Astrocyte (in vitro differentiated cells and primary cell): ENCODE measurements around the gene NR2F1. TPM values are rescaled to one million over a fixed set of nuclear protein-coding genes. Genes with fewer than 3 reads are reported as not detected.

ENCODE experiments used
- DNase-seq: peaks from one replicate; pipeline ENCODE4 v3.0.0-alpha.2; 2010; ENCODE audit warnings: low read depth
- FAIRE-seq: peaks from 2 replicates; lab custom pipeline; 2011; peaks lifted over from hg19 to GRCh38; lab: Jason Lieb, UNC
- H2AFZ ChIP-seq: 2 replicates; pipeline ENCODE4 v1.6.0; 2012; ENCODE audit warnings: low read depth, low read length, inconsistent platforms
- H3K27ac ChIP-seq: 2 replicates; pipeline ENCODE4 v1.5.1; 2011; ENCODE audit warnings: low read depth, low read length, inconsistent platforms
- H3K27me3 ChIP-seq: 2 replicates; pipeline ENCODE4 v1.6.0; 2011; ENCODE audit warnings: low read length, inconsistent platforms; ENCODE audit not compliant: insufficient read depth
- H3K36me3 ChIP-seq: 2 replicates; pipeline ENCODE4 v1.5.1; 2011; ENCODE audit warnings: low read length, inconsistent platforms; ENCODE audit not compliant: insufficient read depth
- H3K4me1 ChIP-seq: 2 replicates; pipeline ENCODE4 v1.5.1; 2011; ENCODE audit warnings: low read length, inconsistent platforms; ENCODE audit not compliant: insufficient read depth
- H3K4me2 ChIP-seq: 2 replicates; pipeline ENCODE4 v1.6.0; 2012; ENCODE audit warnings: low read length, inconsistent platforms
- H3K4me3 ChIP-seq: 2 replicates; pipeline ENCODE4 v1.5.1; 2011; ENCODE audit warnings: low read depth, mild to moderate bottlenecking, low read length, inconsistent platforms; ENCODE audit not compliant: insufficient read depth
- H3K79me2 ChIP-seq: 2 replicates; pipeline ENCODE4 v1.6.0; 2012; ENCODE audit warnings: mild to moderate bottlenecking, low read length, inconsistent platforms; ENCODE audit not compliant: insufficient read depth
- H3K9ac ChIP-seq: 2 replicates; pipeline ENCODE4 v1.6.0; 2012; ENCODE audit warnings: mild to moderate bottlenecking, low read length, inconsistent platforms
- H3K9me3 ChIP-seq: 2 replicates; pipeline ENCODE4 v1.5.1; 2012; ENCODE audit warnings: low read depth, mild to moderate bottlenecking, low read length, inconsistent platforms; ENCODE audit not compliant: insufficient read depth
- H4K20me1 ChIP-seq: 2 replicates; pipeline ENCODE4 v1.6.0; 2012; ENCODE audit warnings: low read length, inconsistent platforms; ENCODE audit not compliant: insufficient read depth
- H3K27ac Mint-ChIP-seq: one replicate; pipeline ENCODE4 v1.8.0; 2021; ENCODE audit warnings: mild to moderate bottlenecking, mixed read lengths; ENCODE audit not compliant: unreplicated experiment
- H3K27me3 Mint-ChIP-seq: one replicate; pipeline ENCODE4 v1.8.0; 2021; ENCODE audit warnings: low read depth, mixed read lengths; ENCODE audit not compliant: unreplicated experiment
- H3K36me3 Mint-ChIP-seq: one replicate; pipeline ENCODE4 v1.8.0; 2021; ENCODE audit warnings: low read depth, mixed read lengths; ENCODE audit not compliant: unreplicated experiment
- H3K4me1 Mint-ChIP-seq: one replicate; pipeline ENCODE4 v1.8.0; 2021; ENCODE audit warnings: low read depth, mixed read lengths; ENCODE audit not compliant: unreplicated experiment
- H3K4me3 Mint-ChIP-seq: one replicate; pipeline ENCODE4 v1.8.0; 2021; ENCODE audit warnings: mild to moderate bottlenecking, moderate library complexity, mixed read lengths; ENCODE audit not compliant: unreplicated experiment
- H3K9me3 Mint-ChIP-seq: one replicate; pipeline ENCODE4 v1.8.0; 2021; ENCODE audit warnings: mild to moderate bottlenecking, mixed read lengths; ENCODE audit not compliant: unreplicated experiment
- CTCF ChIP-seq: IDR thresholded peaks from 2 replicates; pipeline ENCODE4 v1.5.1; 2011; ENCODE audit warnings: low read depth, mild to moderate bottlenecking, inconsistent platforms, low read length, moderate library complexity; ENCODE audit not compliant: insufficient read depth
- EZH2 ChIP-seq: IDR thresholded peaks from 2 replicates; pipeline ENCODE4 v1.6.1; 2012; ENCODE audit warnings: mild to moderate bottlenecking, low read length, inconsistent platforms; ENCODE audit not compliant: insufficient read depth
- total RNA-seq: library from RNA; stranded (reverse); gene quantifications from 2 replicates; pipeline ENCODE4 v1.2.1, GENCODE V29; 2021

NR2F1 gene
- total RNA-seq, 1 donor from 2014 or later: 4.3 TPM

- Histone ChIP-seq H3K4me1 (peaks cover 25% of the 10 kb centered on the region), H3K4me3 (no peak overlapping the region), H3K79me2 (peaks cover 98% of the 10 kb centered on the region), H3K9ac (no peak overlapping the region), H3K27ac (no peak overlapping the region), H3K4me2 (peak overlapping the region; percentile 20), H3K36me3 (no peaks in the 10 kb centered on the region), H3K9me3 (no peaks in the 10 kb centered on the region), H3K27me3 (no peaks in the 10 kb centered on the region), H2AFZ (no peak overlapping the region), H4K20me1 (peaks cover 4% of the 10 kb centered on the region)
- no peak for TF ChIP-seq EZH2
- TF ChIP-seq CTCF: no peak
- Mint-ChIP-seq H3K27ac (no peak overlapping the region), H3K9me3 (peaks cover 6% of the 10 kb centered on the region), H3K27me3 (peaks cover 60% of the 10 kb centered on the region), H3K4me1 (peaks cover 4% of the 10 kb centered on the region), H3K4me3 (no peak overlapping the region), H3K36me3 (peaks cover 2% of the 10 kb centered on the region)
- FAIRE-seq (no peak), DNase-seq (no peak)
These were observed 13.5 kb upstream of the NR2F1 start for GRCh38 chr5:93569300-93570160.

- peaks cover 3% of the 10 kb centered on the region for H3K4me1 Mint-ChIP-seq
- TF ChIP-seq EZH2 (no peak), CTCF (no peak)
- Histone ChIP-seq H3K4me3 (no peak overlapping the region), H3K9me3 (no peaks in the 10 kb centered on the region), H4K20me1 (peaks cover 4% of the 10 kb centered on the region), H3K9ac (no peak overlapping the region), H3K79me2 (peaks cover 100% of the 10 kb centered on the region), H3K36me3 (no peaks in the 10 kb centered on the region), H2AFZ (no peak overlapping the region), H3K4me1 (peaks cover 24% of the 10 kb centered on the region), H3K27ac (no peak overlapping the region), H3K4me2 (peak overlapping the region; percentile 20), H3K27me3 (no peaks in the 10 kb centered on the region)
- peaks cover 70% of the 10 kb centered on the region for H3K27me3 Mint-ChIP-seq
- no peak overlapping the region for H3K27ac Mint-ChIP-seq
- H3K36me3 Mint-ChIP-seq: peaks cover 2% of the 10 kb centered on the region
- DNase-seq (no peak), FAIRE-seq (no peak)
- peaks cover 6% of the 10 kb centered on the region for H3K9me3 Mint-ChIP-seq
- no peak overlapping the region for H3K4me3 Mint-ChIP-seq
These were observed 12.5 kb upstream of the NR2F1 start for GRCh38 chr5:93570294-93571113.
